ENCODE data around the gene LLGL1.

The LLGL1 gene

GRCh38 chr17:18270046-18270931, 44.9 kb downstream of the LLGL1 start:
- no peak for DNase-seq (ENCODE audit: low read depth, low spot score)

GRCh38 chr17:18277076-18277475, 51.6 kb downstream of the LLGL1 start:
- no peak for DNase-seq (ENCODE audit: low read depth, low spot score)

- DNase-seq (ENCODE audit: low read depth, low spot score): no peak
Measured at GRCh38 chr17:18278867-18279266, 53.4 kb downstream of the LLGL1 start.

GRCh38 chr17:18280249-18280648, 54.8 kb downstream of the LLGL1 start:
- DNase-seq (ENCODE audit: low read depth, low spot score): no peak

- DNase-seq (ENCODE audit: low read depth, low spot score): no peak
Measured at GRCh38 chr17:18280766-18281371, 55.4 kb downstream of the LLGL1 start.

- no peak for DNase-seq (ENCODE audit: low read depth, low spot score)
Measured at GRCh38 chr17:18281788-18282187, 56.4 kb downstream of the LLGL1 start.

GRCh38 chr17:18285296-18285695, 59.9 kb downstream of the LLGL1 start:
- DNase-seq (ENCODE audit: low read depth, low spot score): no peak

GRCh38 chr17:18291718-18292540, 66.5 kb downstream of the LLGL1 start:
- DNase-seq (ENCODE audit: low read depth, low spot score): no peak
